Spinal cord (tissue), 10 donors: ENCODE results near the gene KIN. TPM values are rescaled to one million over a fixed set of nuclear protein-coding genes. Genes with fewer than 3 reads are reported as not detected.

Experiments used
- DNase-seq, 6 donors: peaks; one replicate each; pipeline versions ENCODE4 v3.0.0 to v3.0.0-alpha.2; 2013 to 2015; ENCODE audit warnings: low spot score in 6 of 6, low read depth in 4 of 6
- H3K27ac ChIP-seq: one replicate; pipeline ENCODE4 v1.5.1; 2013; ENCODE audit warnings: low read depth, low read length, control low read depth
- H3K27me3 ChIP-seq: one replicate; pipeline ENCODE4 v1.6.1; 2013; ENCODE audit warnings: low read length; ENCODE audit not compliant: control insufficient read depth, insufficient read depth
- H3K36me3 ChIP-seq: one replicate; pipeline ENCODE4 v1.6.1; 2013; ENCODE audit warnings: low read length; ENCODE audit not compliant: control insufficient read depth, insufficient read depth
- H3K4me1 ChIP-seq: one replicate; pipeline ENCODE4 v1.6.1; 2013; ENCODE audit warnings: low read length; ENCODE audit not compliant: control insufficient read depth, insufficient read depth
- H3K4me3 ChIP-seq: one replicate; pipeline ENCODE4 v1.5.1; 2013; ENCODE audit warnings: low read depth, low read length, control low read depth
- H3K9me3 ChIP-seq: one replicate; pipeline ENCODE4 v1.6.1; 2013; ENCODE audit warnings: low read length; ENCODE audit not compliant: control insufficient read depth, insufficient read depth
- WGBS: methylation state at CpG from one replicate; pipeline ENCODE4 v1.1.5; 2013; ENCODE audit warnings: missing lambda C conversion rate; ENCODE audit not compliant: insufficient coverage; 5-methylcytosine and 5-hydroxymethylcytosine counted together
- polyA plus RNA-seq, 2 donors: library from polyadenylated mRNA; unstranded; fragments of 120-200 nt; gene quantifications; one replicate each; pipeline ENCODE4 v1.2.1, GENCODE V29; 2013; ENCODE audit not compliant: insufficient read length in 2 of 2
- total RNA-seq, 2 donors: library from RNA; depleted of rRNA in 1 of 2; stranded (reverse); fragments of 120-200 nt in 1 of 2; fragments of >200 nt in 1 of 2; gene quantifications; one replicate each; pipeline versions ENCODE4 v1.2.3 to v1.2.4, GENCODE V29; 2013 to 2014
- donor health status: healthy.

KIN gene
- total and polyA plus RNA-seq, 4 donors = 12.7 to 16.9 (median 15.8) TPM

- H3K27me3 ChIP-seq = no peaks in the 10 kb centered on the region
- DNase-seq = no peak
- 94% methylated on average over 2 of the region's 4 CpGs for WGBS
- no peak overlapping the region for H3K4me3 ChIP-seq
- no peaks in the 10 kb centered on the region for H3K9me3 ChIP-seq
- peaks cover 39% of the 10 kb centered on the region for H3K36me3 ChIP-seq
- no peak overlapping the region for H3K27ac ChIP-seq
- no peaks in the 10 kb centered on the region for H3K4me1 ChIP-seq
Measured at GRCh38 chr10:7802606-7803005, 14.8 kb upstream of the KIN start.

- Histone ChIP-seq H3K4me1 (no peaks in the 10 kb centered on the region), H3K27ac (no peak overlapping the region), H3K4me3 (no peak overlapping the region), H3K36me3 (peaks cover 33% of the 10 kb centered on the region), H3K9me3 (no peaks in the 10 kb centered on the region), H3K27me3 (no peaks in the 10 kb centered on the region)
- WGBS = 95% methylated on average over 4 of the region's 6 CpGs
- no peak for DNase-seq
Measured at GRCh38 chr10:7797582-7797981, 9.8 kb upstream of the KIN start.

- Histone ChIP-seq H3K27me3 (no peaks in the 10 kb centered on the region), H3K4me1 (no peaks in the 10 kb centered on the region), H3K9me3 (no peaks in the 10 kb centered on the region), H3K27ac (no peak overlapping the region), H3K4me3 (no peak overlapping the region), H3K36me3 (peaks cover 34% of the 10 kb centered on the region)
- WGBS = 96% methylated on average over 3 of the region's 4 CpGs
- no peak for DNase-seq
Measured at GRCh38 chr10:7795605-7796004, 7.8 kb upstream of the KIN start.

GRCh38 chr10:7794251-7795026 is 6.6 kb upstream of the KIN start:
- no peak for DNase-seq
- Histone ChIP-seq H3K4me1 (peaks cover 1% of the 10 kb centered on the region), H3K4me3 (no peak overlapping the region), H3K27me3 (no peaks in the 10 kb centered on the region), H3K27ac (no peak overlapping the region), H3K9me3 (no peaks in the 10 kb centered on the region), H3K36me3 (peaks cover 30% of the 10 kb centered on the region)
- WGBS = 100% methylated on average over 1 of the region's 4 CpGs

GRCh38 chr10:7792541-7792940 is 4.7 kb upstream of the KIN start:
- H3K4me1 ChIP-seq = peaks cover 9% of the 10 kb centered on the region
- WGBS = 29% methylated on average over 1 of the region's 1 CpG
- no peaks in the 10 kb centered on the region for H3K27me3 ChIP-seq
- H3K4me3 ChIP-seq = no peak overlapping the region
- no peak overlapping the region for H3K27ac ChIP-seq
- DNase-seq = peak in 1 of 6 donors; percentile 31
- H3K36me3 ChIP-seq = peaks cover 17% of the 10 kb centered on the region
- H3K9me3 ChIP-seq = no peaks in the 10 kb centered on the region

- WGBS = 0% methylated on average over 1 of the region's 3 CpGs
- Histone ChIP-seq H3K36me3 (peaks cover 9% of the 10 kb centered on the region), H3K27ac (no peak overlapping the region), H3K4me1 (peaks cover 9% of the 10 kb centered on the region), H3K27me3 (no peaks in the 10 kb centered on the region), H3K9me3 (no peaks in the 10 kb centered on the region), H3K4me3 (peak overlapping the region; percentile 92)
- DNase-seq = no peak
Measured at GRCh38 chr10:7789390-7789789, 1.6 kb upstream of the KIN start.

- Histone ChIP-seq H3K4me3 (peak overlapping the region; percentile 92), H3K4me1 (peaks cover 9% of the 10 kb centered on the region), H3K27ac (peak overlapping the region; percentile 76), H3K9me3 (no peaks in the 10 kb centered on the region), H3K36me3 (peaks cover 9% of the 10 kb centered on the region), H3K27me3 (no peaks in the 10 kb centered on the region)
- peak in 3 of 6 donors; percentile 7 to 44 (median 28) for DNase-seq
- WGBS = under 1% methylated on average over 23 of the region's 25 CpGs
Measured at GRCh38 chr10:7788639-7789286, 970 bp upstream of the KIN start.

GRCh38 chr10:7787150-7787856 is 490 bp downstream of the KIN start:
- Histone ChIP-seq H3K4me1 (peaks cover 9% of the 10 kb centered on the region), H3K9me3 (no peaks in the 10 kb centered on the region), H3K4me3 (peak overlapping the region; percentile 92), H3K27ac (peak overlapping the region; percentile 57), H3K36me3 (peaks cover 9% of the 10 kb centered on the region), H3K27me3 (no peaks in the 10 kb centered on the region)
- no peak for DNase-seq
- WGBS = 0% methylated on average over 23 of the region's 26 CpGs

- Histone ChIP-seq H3K4me3 (no peak overlapping the region), H3K27ac (no peak overlapping the region), H3K4me1 (peaks cover 9% of the 10 kb centered on the region), H3K9me3 (no peaks in the 10 kb centered on the region), H3K36me3 (peaks cover 11% of the 10 kb centered on the region), H3K27me3 (no peaks in the 10 kb centered on the region)
- DNase-seq = no peak
- 86% methylated on average over 1 of the region's 3 CpGs for WGBS
Measured at GRCh38 chr10:7786430-7786829, 1.4 kb downstream of the KIN start.
